Calu3 (cell line): Measurements from ENCODE around the gene STARD6. TPM values are rescaled to one million over a fixed set of nuclear protein-coding genes. Genes with fewer than 3 reads are reported as not detected.

Experiments used
- BruUV-seq: library from RNA; stranded (reverse); fragments of 400-500 nt; replicated peaks from 2 replicates; lab custom pipeline; 2021; lab: Mats Ljungman, UMichigan
- CTCF ChIA-PET: fragments of 300-600 bp; sonication (Branson Sonifier 250); formaldehyde crosslinking; loops from one replicate; lab custom pipeline; 2022; ENCODE audit warnings: antibody characterized with exemption; lab: Charles Lee
- DNase-seq: peaks from one replicate; pipeline ENCODE4 v3.0.0; 2022
- H3K27ac Mint-ChIP-seq: one replicate; pipeline ENCODE4 v1.8.0; 2022; ENCODE audit warnings: mixed read lengths; ENCODE audit not compliant: unreplicated experiment
- H3K27me3 Mint-ChIP-seq: one replicate; pipeline ENCODE4 v1.8.0; 2022; ENCODE audit warnings: mixed read lengths; ENCODE audit not compliant: unreplicated experiment
- H3K36me3 Mint-ChIP-seq: one replicate; pipeline ENCODE4 v1.8.0; 2022; ENCODE audit warnings: mild to moderate bottlenecking, moderate library complexity, mixed read lengths; ENCODE audit not compliant: insufficient read depth, unreplicated experiment
- H3K4me1 Mint-ChIP-seq: one replicate; pipeline ENCODE4 v1.8.0; 2022; ENCODE audit warnings: mild to moderate bottlenecking, low read depth, mixed read lengths; ENCODE audit not compliant: unreplicated experiment
- H3K4me3 Mint-ChIP-seq: one replicate; pipeline ENCODE4 v1.8.0; 2022; ENCODE audit warnings: mild to moderate bottlenecking, low read depth, moderate library complexity, mixed read lengths; ENCODE audit not compliant: unreplicated experiment
- H3K9me3 Mint-ChIP-seq: one replicate; pipeline ENCODE4 v1.8.0; 2022; ENCODE audit warnings: low read depth, mixed read lengths; ENCODE audit not compliant: unreplicated experiment
- CTCF ChIP-seq: fragments of 200-600 bp; IDR thresholded peaks from one replicate; pipeline ENCODE4 v1.8.0; 2022; ENCODE audit warnings: antibody characterized with exemption; ENCODE audit not compliant: unreplicated experiment
- intact Hi-C: fragments of 100-400 bp; cut with micrococcal nuclease; formaldehyde crosslinking; loops from one replicate; pipeline ENCODE4 v1.10.0; 2022; ENCODE audit not compliant: unreplicated experiment
- total RNA-seq: library from RNA; stranded (reverse); gene quantifications from 2 replicates; pipeline ENCODE4 v1.2.3, GENCODE V29; 2022

STARD6 gene
- total RNA-seq, 1 experiment from 2014 or later, result not detected

- CTCF ChIA-PET, result no interaction called here
- H3K4me3 Mint-ChIP-seq, result no peak overlapping the region
- H3K4me1 Mint-ChIP-seq, result no peaks in the 10 kb centered on the region
- no peak for DNase-seq
- H3K27me3 Mint-ChIP-seq, result no peaks in the 10 kb centered on the region
- H3K9me3 Mint-ChIP-seq, result no peaks in the 10 kb centered on the region
- BruUV-seq, result no TSS peak
- no peaks in the 10 kb centered on the region for H3K36me3 Mint-ChIP-seq
- intact Hi-C loops, result no loop called here
- no peak overlapping the region for H3K27ac Mint-ChIP-seq
- no peak for TF ChIP-seq CTCF
Measured at GRCh38 chr18:54335638-54336173, 22.0 kb downstream of the STARD6 start.

- Mint-ChIP-seq H3K4me1 (no peaks in the 10 kb centered on the region), H3K27me3 (no peaks in the 10 kb centered on the region), H3K9me3 (no peaks in the 10 kb centered on the region), H3K4me3 (no peak overlapping the region), H3K36me3 (no peaks in the 10 kb centered on the region), H3K27ac (no peak overlapping the region)
- BruUV-seq, result no TSS peak
- no peak for TF ChIP-seq CTCF
- CTCF ChIA-PET, result interaction anchor here (0.7 to 1.4 kb wide), 2 partner anchors 60 to 385 kb away, joined by 3 to 6 read pairs; no protein-coding TSS in a partner anchor
- intact Hi-C loops, result no loop called here
- DNase-seq, result no peak
Measured at GRCh38 chr18:54330768-54331548, 26.7 kb downstream of the STARD6 start.

GRCh38 chr18:54329787-54330186 lies 27.9 kb downstream of the STARD6 start:
- Mint-ChIP-seq H3K36me3 (no peaks in the 10 kb centered on the region), H3K27ac (no peak overlapping the region), H3K4me1 (no peaks in the 10 kb centered on the region), H3K27me3 (no peaks in the 10 kb centered on the region), H3K9me3 (no peaks in the 10 kb centered on the region), H3K4me3 (no peak overlapping the region)
- no TSS peak for BruUV-seq
- no peak for DNase-seq
- no peak for TF ChIP-seq CTCF
- intact Hi-C loops, result no loop called here
- CTCF ChIA-PET, result interaction anchor here (1.4 kb wide), 1 partner anchor 59 kb away, joined by 6 read pairs; no protein-coding TSS in a partner anchor

- H3K27me3 Mint-ChIP-seq, result no peaks in the 10 kb centered on the region
- no peak overlapping the region for H3K4me3 Mint-ChIP-seq
- H3K36me3 Mint-ChIP-seq, result no peaks in the 10 kb centered on the region
- DNase-seq, result no peak
- no peak for TF ChIP-seq CTCF
- CTCF ChIA-PET, result no interaction called here
- H3K9me3 Mint-ChIP-seq, result no peaks in the 10 kb centered on the region
- BruUV-seq, result no TSS peak
- no peaks in the 10 kb centered on the region for H3K4me1 Mint-ChIP-seq
- intact Hi-C loops, result no loop called here
- no peak overlapping the region for H3K27ac Mint-ChIP-seq
Measured at GRCh38 chr18:54327818-54328217, 29.8 kb downstream of the STARD6 start.
